CD4-positive, alpha-beta T cell treated with Interleukin-1 beta for 1 hour (primary cell): Measurements from ENCODE around the gene TXNDC12.

Experiments used
- DNase-seq, 2 donors: peaks; one replicate each; pipeline ENCODE4 v3.0.0-alpha.2; 2020 to 2022

The TXNDC12 gene

GRCh38 chr1:51990478-51990965 lies 64.5 kb downstream of the TXNDC12 start, which contains the start of gene RAB3B:
RAB3B (minus strand) TSS chr1:51990700; CDS start chr1:51977117, 13,583 bp downstream.
- DNase-seq, result peak; percentile 66 to 71

DNA sequence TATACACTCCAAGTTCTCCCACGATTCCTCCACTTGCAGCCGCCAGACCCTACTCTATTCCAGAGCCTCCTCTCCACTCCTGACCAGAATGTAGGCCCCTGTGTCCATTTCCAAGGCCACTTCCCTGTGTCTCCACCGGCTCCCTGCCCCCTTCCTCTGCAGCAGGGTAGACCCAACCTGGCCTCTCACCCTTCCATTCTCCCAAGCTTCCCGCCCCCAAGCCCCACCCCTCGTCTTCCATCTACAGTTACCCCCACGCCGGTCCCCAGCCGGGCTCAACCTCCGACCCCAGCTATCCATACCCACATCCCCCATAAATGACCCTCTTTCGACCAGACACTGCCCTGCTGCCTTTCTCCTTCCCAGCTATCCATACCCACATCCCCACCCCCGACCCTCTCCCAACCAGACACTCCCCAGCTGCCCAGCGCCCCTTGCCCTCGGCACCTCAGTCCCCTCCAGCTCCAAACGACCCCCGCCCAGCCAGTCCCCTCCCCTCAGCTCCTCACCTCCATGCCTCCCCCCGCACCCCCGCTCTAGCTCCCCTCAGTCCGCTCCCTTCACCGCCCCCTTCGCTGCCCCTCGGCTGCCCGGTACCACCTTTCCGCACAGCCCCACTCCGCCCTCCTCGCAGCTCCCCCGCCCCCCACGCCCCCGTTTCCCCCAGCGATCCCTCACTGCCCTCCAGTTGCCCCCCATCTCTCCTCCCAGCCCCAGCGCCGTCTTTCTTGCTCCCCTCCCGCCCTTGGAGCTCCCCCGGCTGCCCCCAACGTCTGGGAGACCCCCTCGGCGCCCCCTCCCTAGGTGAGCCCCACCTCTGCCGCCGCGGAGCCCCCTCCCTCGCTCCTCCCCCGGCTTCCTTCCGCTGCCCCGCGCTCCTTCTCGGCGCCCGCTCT lies 65.2 kb downstream of the TXNDC12 start:
- DNase-seq, result peak in 1 of 2 donors; percentile 14

- no peak for DNase-seq
These were observed 66.7 kb downstream of the TXNDC12 start for GRCh38 chr1:51988254-51988653.

DNA sequence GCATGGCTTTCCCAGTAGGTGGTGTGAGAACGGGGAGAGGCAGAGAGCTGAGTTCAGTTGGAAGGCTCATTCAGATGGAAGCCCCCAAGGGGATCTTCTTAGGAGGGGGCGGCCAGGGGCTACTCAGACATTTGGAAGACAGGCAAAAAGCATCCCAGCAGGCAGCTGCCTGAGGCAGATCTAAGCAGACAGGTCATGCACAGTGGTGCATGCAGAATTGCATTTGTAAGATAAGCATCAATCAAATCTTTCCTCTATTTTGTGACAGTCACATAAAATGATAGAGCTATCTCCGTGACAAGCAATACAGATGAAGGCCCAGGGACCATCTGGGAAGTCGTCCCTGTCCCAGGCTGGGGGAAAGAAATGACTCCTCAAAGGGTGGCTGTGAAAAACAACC lies 68.3 kb downstream of the TXNDC12 start:
- DNase-seq, result no peak

GRCh38 chr1:51982161-51982560 lies 72.8 kb downstream of the TXNDC12 start:
- DNase-seq, result no peak

- no peak for DNase-seq
These were observed 73.4 kb downstream of the TXNDC12 start for GRCh38 chr1:51981555-51981954.

DNA sequence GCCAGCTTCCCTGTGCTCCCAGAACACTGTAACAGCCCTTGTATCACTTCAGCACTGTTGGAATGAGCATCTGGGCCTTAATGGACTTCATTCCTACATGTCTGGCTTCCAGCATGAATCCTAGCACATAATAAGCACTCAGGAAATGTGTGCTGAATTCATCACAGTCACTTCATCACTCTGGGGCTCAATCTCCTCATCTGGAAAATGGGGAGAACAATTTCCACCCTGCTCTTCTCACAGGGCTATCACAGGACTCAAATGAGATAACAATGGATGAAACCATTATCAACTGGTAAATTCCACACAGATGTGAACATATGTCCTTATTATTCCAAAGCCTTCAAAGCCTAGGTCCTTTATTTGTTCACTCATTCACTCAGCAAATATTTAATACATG lies 76.9 kb downstream of the TXNDC12 start:
- DNase-seq, result no peak

DNA sequence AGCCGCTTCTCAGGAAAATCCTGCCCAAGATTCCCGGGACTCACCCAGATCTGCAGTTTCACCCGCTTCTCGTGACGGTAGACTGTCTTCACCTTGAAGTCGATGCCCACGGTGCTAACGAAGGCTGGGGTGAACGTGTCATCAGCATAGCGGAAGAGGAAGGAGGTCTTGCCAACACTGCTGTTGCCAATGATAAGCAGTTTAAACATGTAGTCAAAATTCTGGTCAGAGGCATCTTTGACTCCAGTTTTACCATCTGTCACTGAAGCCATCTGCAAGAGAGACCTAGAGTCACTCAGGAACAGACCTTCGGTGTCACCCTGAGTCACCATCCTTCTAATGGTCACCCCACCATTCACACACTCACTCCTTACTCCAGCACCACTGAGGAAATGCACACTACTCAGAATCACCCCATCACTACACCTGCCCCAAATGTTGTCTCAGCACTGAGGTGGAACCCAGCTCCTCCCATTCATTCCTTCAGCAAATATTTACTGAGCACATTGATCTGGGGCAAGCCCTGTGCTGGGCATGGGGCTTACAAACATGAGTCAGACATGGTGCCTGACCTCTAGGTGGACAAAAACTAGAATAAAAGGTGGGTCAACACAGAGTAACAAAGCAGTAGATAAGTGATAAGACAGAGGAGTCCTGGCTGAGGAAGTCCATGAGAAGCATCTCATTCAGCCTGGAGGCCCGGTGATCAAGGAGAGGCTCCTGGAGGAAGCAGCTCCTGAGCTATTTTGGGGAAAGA lies 78.0 kb downstream of the TXNDC12 start:
- no peak for DNase-seq

DNA sequence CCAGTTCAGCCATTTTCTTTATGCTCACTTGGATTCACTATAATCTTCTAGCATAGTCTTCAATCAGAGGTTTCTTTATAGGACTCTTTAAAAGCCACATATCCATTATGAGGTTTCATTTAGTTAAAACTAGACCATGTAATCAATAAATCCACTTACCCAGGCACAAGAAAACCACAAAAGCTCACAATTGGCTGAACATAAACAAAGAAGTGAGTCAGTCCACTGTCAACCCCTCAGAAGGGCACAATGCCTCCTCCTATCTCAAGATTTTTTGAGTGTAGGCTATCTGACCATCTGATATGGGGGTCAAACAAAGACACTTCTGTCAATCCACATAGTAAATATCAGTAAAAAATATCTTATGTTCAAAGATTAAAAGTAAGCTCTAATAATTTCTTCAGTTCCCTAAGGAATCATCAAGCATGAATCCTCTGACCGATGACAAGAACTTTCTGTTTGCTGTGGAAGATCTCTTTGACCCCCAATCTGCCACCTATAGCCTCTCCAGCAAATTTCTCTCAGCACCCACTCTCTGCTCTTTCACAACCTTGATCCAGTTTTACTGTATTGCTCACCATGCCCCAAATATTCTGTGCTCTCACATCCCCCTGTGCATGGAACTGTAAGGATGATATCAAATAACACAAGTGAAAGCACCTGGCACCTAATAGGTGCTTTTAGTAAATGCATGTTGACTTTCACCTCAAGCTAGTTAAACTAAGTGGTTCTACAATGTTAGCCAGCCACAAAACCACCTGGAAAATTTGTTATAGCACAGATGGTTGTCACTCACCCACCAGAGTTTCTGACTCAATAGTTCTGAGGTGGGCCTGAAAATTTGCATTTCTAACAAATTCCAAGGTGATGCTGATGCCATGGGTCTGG lies 81.2 kb downstream of the TXNDC12 start:
- DNase-seq, result no peak
